HepG2 (cell line): ENCODE results near the gene RIMS3. TPM values are rescaled to one million over a fixed set of nuclear protein-coding genes. Genes with fewer than 3 reads are reported as not detected.

Source experiments
- ATF7-NPFF ChIP-seq: sonication (generic); formaldehyde crosslinking; IDR thresholded peaks from 2 replicates; pipeline ENCODE4 v1.8.1; 2023; ENCODE audit warnings: mild to moderate bottlenecking, low read depth, missing genetic modification reagents, moderate library complexity
- ELF1 ChIP-seq: sonication (generic); formaldehyde crosslinking; IDR thresholded peaks from 2 replicates; pipeline ENCODE4 v1.4.0; 2020; ENCODE audit warnings: missing genetic modification reagents
- HOXA3 ChIP-seq: sonication (generic); formaldehyde crosslinking; IDR thresholded peaks from 2 replicates; pipeline ENCODE4 v1.5.0; 2020; ENCODE audit warnings: missing genetic modification reagents
- NFKB2 ChIP-seq: sonication (generic); formaldehyde crosslinking; IDR thresholded peaks from 2 replicates; pipeline ENCODE4 v1.4.0; 2020; ENCODE audit warnings: missing genetic modification reagents, borderline replicate concordance
- SAP130 ChIP-seq: IDR thresholded peaks from 2 replicates; pipeline ENCODE4 v1.6.1; 2016; ENCODE audit warnings: low read depth
- SIX4 ChIP-seq: sonication (generic); formaldehyde crosslinking; IDR thresholded peaks from 2 replicates; pipeline ENCODE4 v1.4.0; 2020; ENCODE audit warnings: missing genetic modification reagents
- SMAD9 ChIP-seq: sonication (generic); formaldehyde crosslinking; IDR thresholded peaks from 2 replicates; pipeline ENCODE4 v1.5.1; 2020; ENCODE audit warnings: mild to moderate bottlenecking, missing genetic modification reagents
- ZNF331 ChIP-seq: sonication (generic); formaldehyde crosslinking; IDR thresholded peaks from 2 replicates; pipeline ENCODE4 v1.4.0; 2020; ENCODE audit warnings: missing genetic modification reagents
- ZNF543 ChIP-seq: sonication (generic); formaldehyde crosslinking; IDR thresholded peaks from 2 replicates; pipeline ENCODE4 v1.4.0; 2020; ENCODE audit warnings: mild to moderate bottlenecking, missing genetic modification reagents
- polyA plus RNA-seq, 8 experiments: library from polyadenylated mRNA; depleted of rRNA in 3 of 8; stranded (reverse) in 7 of 8; unstranded in 1 of 8; fragments of >200 nt; fragmentation: Illumina TruSeq in 4 of 8; extraction: Trizol in 4 of 8; gene quantifications; 2 replicates each; pipeline versions ENCODE4 v1.2.1 to v1.2.3, GENCODE V29; 2011 to 2016; ENCODE audit warnings: low read depth in 4 of 8, missing spikeins in 1 of 8, mixed read lengths in 1 of 8; ENCODE audit not compliant: insufficient read depth in 1 of 8
- total RNA-seq, 5 experiments: library from RNA; depleted of rRNA; stranded (reverse); fragments of >200 nt; fragmentation: Illumina TruSeq; extraction: Trizol; gene quantifications; 2 replicates each; pipeline ENCODE4 v1.2.3, GENCODE V29; 2016; ENCODE audit warnings: low read depth in 1 of 5
- TF ChIP-seq, protein P1 (sequence below): sonication (generic); formaldehyde crosslinking; IDR thresholded peaks from 2 replicates; pipeline ENCODE4 v1.5.1; 2020; ENCODE audit warnings: missing genetic modification reagents, mild to moderate bottlenecking, borderline replicate concordance
- TF ChIP-seq, protein P2 (sequence below): sonication (generic); formaldehyde crosslinking; IDR thresholded peaks from 2 replicates; pipeline ENCODE4 v1.4.0; 2020; ENCODE audit warnings: mild to moderate bottlenecking, missing genetic modification reagents
- TF ChIP-seq, protein P3 (sequence below): sonication (generic); formaldehyde crosslinking; IDR thresholded peaks from 2 replicates; pipeline ENCODE4 v1.8.0; 2022; ENCODE audit warnings: mild to moderate bottlenecking, missing genetic modification reagents
- TF ChIP-seq, protein P4 (sequence below): sonication (generic); formaldehyde crosslinking; IDR thresholded peaks from 2 replicates; pipeline ENCODE4 v1.4.0; 2020; ENCODE audit warnings: mild to moderate bottlenecking, missing genetic modification reagents, borderline replicate concordance

Gene RIMS3
- total and polyA plus RNA-seq, 2 of the 13 experiments (the other 11 are each of a cell fraction or from before 2014, with no cell fraction given) = 2.1 to 5.4 TPM

DNA sequence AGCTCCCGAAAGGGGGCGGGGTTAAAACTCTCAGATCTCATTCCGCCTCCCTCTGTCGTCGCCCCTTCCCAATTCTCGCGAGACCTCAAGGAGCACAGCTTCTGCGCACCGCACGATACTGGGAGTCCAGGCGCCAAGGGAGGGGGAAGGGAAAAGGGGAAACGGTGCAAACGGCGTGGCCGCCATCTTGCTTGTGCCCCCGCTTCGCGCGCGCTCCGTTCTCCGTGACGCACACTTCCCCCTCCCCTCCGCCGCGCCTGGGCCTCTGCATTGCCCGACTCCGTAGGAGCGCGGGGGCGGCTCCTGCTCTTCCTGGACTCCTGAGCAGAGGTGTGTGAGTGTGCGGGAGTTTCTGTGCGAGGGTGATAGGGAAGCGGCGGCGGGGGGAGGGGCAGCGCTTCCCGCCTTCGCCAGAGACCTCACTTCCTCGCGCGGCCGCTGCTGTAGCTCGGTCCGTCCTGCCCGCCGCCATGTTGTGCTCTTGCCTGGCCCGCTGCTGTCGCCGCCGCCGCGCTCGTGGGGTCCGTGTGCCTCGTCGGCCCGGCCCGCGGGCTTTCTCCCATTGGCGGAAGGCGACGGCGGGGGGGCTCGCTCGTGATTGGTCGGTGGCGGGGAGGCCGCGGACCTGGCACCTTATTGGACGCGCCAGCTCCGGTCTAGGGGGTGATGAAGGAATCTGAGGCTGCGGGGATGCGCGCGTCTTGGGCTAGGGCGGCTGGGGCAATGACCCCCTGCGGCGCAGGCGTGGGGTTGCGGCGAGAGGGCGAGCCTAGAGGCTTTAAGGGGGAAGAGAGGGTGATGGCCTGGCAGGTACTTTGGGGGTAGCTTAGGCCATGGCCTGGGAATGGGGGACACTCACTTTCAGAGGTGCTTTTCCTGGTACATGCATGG, 26.3 kb upstream of the RIMS3 start, which contains the start of gene NFYC (continued):
- TF ChIP-seq, protein P1, sequence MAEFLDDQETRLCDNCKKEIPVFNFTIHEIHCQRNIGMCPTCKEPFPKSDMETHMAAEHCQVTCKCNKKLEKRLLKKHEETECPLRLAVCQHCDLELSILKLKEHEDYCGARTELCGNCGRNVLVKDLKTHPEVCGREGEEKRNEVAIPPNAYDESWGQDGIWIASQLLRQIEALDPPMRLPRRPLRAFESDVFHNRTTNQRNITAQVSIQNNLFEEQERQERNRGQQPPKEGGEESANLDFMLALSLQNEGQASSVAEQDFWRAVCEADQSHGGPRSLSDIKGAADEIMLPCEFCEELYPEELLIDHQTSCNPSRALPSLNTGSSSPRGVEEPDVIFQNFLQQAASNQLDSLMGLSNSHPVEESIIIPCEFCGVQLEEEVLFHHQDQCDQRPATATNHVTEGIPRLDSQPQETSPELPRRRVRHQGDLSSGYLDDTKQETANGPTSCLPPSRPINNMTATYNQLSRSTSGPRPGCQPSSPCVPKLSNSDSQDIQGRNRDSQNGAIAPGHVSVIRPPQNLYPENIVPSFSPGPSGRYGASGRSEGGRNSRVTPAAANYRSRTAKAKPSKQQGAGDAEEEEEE = 0 out of 2 replicates have a peak, but pooled peaks have one; percentile 52
- TF ChIP-seq ZNF543 (CRISPR knock-in tag) (peak; percentile 95; the same call in 1 of the 2 replicates), NFKB2 (CRISPR knock-in tag) (peak; percentile 89; the same call in 1 of the 2 replicates), ZNF331 (no peak; the same call in none of the 2 replicates), ELF1 (CRISPR knock-in tag) (peak; percentile 58; the same call in 1 of the 2 replicates), SIX4 (no peak), SAP130 (CRISPR knock-in tag) (peak; percentile 67), SMAD9 (CRISPR knock-in tag) (peak; percentile 20; the same call in 1 of the 2 replicates), ATF7-NPFF (CRISPR knock-in tag) (peak; percentile 89; the same call in 1 of the 2 replicates), HOXA3 (CRISPR knock-in tag) (peak; percentile 97)
- TF ChIP-seq, protein P2, sequence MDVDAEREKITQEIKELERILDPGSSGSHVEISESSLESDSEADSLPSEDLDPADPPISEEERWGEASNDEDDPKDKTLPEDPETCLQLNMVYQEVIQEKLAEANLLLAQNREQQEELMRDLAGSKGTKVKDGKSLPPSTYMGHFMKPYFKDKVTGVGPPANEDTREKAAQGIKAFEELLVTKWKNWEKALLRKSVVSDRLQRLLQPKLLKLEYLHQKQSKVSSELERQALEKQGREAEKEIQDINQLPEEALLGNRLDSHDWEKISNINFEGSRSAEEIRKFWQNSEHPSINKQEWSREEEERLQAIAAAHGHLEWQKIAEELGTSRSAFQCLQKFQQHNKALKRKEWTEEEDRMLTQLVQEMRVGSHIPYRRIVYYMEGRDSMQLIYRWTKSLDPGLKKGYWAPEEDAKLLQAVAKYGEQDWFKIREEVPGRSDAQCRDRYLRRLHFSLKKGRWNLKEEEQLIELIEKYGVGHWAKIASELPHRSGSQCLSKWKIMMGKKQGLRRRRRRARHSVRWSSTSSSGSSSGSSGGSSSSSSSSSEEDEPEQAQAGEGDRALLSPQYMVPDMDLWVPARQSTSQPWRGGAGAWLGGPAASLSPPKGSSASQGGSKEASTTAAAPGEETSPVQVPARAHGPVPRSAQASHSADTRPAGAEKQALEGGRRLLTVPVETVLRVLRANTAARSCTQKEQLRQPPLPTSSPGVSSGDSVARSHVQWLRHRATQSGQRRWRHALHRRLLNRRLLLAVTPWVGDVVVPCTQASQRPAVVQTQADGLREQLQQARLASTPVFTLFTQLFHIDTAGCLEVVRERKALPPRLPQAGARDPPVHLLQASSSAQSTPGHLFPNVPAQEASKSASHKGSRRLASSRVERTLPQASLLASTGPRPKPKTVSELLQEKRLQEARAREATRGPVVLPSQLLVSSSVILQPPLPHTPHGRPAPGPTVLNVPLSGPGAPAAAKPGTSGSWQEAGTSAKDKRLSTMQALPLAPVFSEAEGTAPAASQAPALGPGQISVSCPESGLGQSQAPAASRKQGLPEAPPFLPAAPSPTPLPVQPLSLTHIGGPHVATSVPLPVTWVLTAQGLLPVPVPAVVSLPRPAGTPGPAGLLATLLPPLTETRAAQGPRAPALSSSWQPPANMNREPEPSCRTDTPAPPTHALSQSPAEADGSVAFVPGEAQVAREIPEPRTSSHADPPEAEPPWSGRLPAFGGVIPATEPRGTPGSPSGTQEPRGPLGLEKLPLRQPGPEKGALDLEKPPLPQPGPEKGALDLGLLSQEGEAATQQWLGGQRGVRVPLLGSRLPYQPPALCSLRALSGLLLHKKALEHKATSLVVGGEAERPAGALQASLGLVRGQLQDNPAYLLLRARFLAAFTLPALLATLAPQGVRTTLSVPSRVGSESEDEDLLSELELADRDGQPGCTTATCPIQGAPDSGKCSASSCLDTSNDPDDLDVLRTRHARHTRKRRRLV (CRISPR knock-in tag) = peak; percentile 51; the same call in 1 of the 2 replicates
- TF ChIP-seq, protein P3, sequence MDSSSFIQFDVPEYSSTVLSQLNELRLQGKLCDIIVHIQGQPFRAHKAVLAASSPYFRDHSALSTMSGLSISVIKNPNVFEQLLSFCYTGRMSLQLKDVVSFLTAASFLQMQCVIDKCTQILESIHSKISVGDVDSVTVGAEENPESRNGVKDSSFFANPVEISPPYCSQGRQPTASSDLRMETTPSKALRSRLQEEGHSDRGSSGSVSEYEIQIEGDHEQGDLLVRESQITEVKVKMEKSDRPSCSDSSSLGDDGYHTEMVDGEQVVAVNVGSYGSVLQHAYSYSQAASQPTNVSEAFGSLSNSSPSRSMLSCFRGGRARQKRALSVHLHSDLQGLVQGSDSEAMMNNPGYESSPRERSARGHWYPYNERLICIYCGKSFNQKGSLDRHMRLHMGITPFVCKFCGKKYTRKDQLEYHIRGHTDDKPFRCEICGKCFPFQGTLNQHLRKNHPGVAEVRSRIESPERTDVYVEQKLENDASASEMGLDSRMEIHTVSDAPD (CRISPR knock-in tag) = no peak; the same call in 1 of the 2 replicates
- TF ChIP-seq, protein P4, sequence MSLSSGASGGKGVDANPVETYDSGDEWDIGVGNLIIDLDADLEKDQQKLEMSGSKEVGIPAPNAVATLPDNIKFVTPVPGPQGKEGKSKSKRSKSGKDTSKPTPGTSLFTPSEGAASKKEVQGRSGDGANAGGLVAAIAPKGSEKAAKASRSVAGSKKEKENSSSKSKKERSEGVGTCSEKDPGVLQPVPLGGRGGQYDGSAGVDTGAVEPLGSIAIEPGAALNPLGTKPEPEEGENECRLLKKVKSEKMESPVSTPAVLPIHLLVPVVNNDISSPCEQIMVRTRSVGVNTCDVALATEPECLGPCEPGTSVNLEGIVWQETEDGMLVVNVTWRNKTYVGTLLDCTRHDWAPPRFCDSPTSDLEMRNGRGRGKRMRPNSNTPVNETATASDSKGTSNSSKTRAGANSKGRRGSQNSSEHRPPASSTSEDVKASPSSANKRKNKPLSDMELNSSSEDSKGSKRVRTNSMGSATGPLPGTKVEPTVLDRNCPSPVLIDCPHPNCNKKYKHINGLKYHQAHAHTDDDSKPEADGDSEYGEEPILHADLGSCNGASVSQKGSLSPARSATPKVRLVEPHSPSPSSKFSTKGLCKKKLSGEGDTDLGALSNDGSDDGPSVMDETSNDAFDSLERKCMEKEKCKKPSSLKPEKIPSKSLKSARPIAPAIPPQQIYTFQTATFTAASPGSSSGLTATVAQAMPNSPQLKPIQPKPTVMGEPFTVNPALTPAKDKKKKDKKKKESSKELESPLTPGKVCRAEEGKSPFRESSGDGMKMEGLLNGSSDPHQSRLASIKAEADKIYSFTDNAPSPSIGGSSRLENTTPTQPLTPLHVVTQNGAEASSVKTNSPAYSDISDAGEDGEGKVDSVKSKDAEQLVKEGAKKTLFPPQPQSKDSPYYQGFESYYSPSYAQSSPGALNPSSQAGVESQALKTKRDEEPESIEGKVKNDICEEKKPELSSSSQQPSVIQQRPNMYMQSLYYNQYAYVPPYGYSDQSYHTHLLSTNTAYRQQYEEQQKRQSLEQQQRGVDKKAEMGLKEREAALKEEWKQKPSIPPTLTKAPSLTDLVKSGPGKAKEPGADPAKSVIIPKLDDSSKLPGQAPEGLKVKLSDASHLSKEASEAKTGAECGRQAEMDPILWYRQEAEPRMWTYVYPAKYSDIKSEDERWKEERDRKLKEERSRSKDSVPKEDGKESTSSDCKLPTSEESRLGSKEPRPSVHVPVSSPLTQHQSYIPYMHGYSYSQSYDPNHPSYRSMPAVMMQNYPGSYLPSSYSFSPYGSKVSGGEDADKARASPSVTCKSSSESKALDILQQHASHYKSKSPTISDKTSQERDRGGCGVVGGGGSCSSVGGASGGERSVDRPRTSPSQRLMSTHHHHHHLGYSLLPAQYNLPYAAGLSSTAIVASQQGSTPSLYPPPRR (CRISPR knock-in tag) = peak; percentile 56; the same call in 1 of the 2 replicates
